Smooth muscle cell (in vitro differentiated cells): ENCODE measurements around the gene IL17F. TPM values are rescaled to one million over a fixed set of nuclear protein-coding genes. Genes with fewer than 3 reads are reported as not detected.
"Not testable (repeated sequence)": the region's sequence is repeated elsewhere in the genome, so short reads cannot be mapped to it uniquely, and the experiment has no call there.

Experiments
- DNase-seq: peaks from one replicate; lab custom pipeline; 2025; ENCODE audit not compliant: unreplicated experiment; lab: John Stamatoyannopoulos, UW
- H2AFZ ChIP-seq: fragments of 200-600 bp; sonication (generic); 2 replicates; pipeline ENCODE4 v1.6.0; 2016; ENCODE audit warnings: antibody characterized with exemption, low read depth, mild to moderate bottlenecking
- H3F3A ChIP-seq: fragments of 200-600 bp; sonication (generic); 2 replicates; pipeline ENCODE4 v1.6.0; 2017; ENCODE audit warnings: antibody characterized with exemption, low read depth
- H3K27ac ChIP-seq: fragments of 200-600 bp; sonication (generic); 2 replicates; pipeline ENCODE4 v1.5.1; 2016; ENCODE audit warnings: low read depth, mild to moderate bottlenecking
- H3K27me3 ChIP-seq: fragments of 200-600 bp; sonication (generic); 2 replicates; pipeline ENCODE4 v1.6.1; 2016; ENCODE audit warnings: low read depth, mild to moderate bottlenecking
- H3K36me3 ChIP-seq: fragments of 200-600 bp; sonication (generic); 2 replicates; pipeline ENCODE4 v1.5.1; 2016; ENCODE audit warnings: low read depth
- H3K4me1 ChIP-seq: fragments of 200-600 bp; sonication (generic); 2 replicates; pipeline ENCODE4 v1.5.1; 2016; ENCODE audit warnings: low read depth
- H3K4me2 ChIP-seq: fragments of 200-600 bp; sonication (generic); 2 replicates; pipeline ENCODE4 v1.6.0; 2016; ENCODE audit warnings: mild to moderate bottlenecking
- H3K4me3 ChIP-seq: fragments of 200-600 bp; sonication (generic); 2 replicates; pipeline ENCODE4 v1.5.1; 2016; ENCODE audit warnings: mild to moderate bottlenecking
- H3K79me2 ChIP-seq: fragments of 200-600 bp; sonication (generic); 2 replicates; pipeline ENCODE4 v1.6.0; 2016; ENCODE audit warnings: low read depth, mild to moderate bottlenecking
- H3K9ac ChIP-seq: fragments of 200-600 bp; sonication (generic); 2 replicates; pipeline ENCODE4 v1.6.0; 2016; ENCODE audit warnings: low read depth
- H3K9me3 ChIP-seq: fragments of 200-600 bp; sonication (generic); replicated peaks from 2 replicates; pipeline ENCODE4 v1.5.1; 2016; ENCODE audit warnings: low read depth
- H4K20me1 ChIP-seq: fragments of 200-600 bp; sonication (generic); 2 replicates; pipeline ENCODE4 v1.6.0; 2016; ENCODE audit warnings: low read depth
- WGBS: methylation state at CpG from one replicate; pipeline ENCODE4 v1.1.7; 2016; ENCODE audit warnings: low lambda C conversion rate; 5-methylcytosine and 5-hydroxymethylcytosine counted together
- polyA plus RNA-seq: library from polyadenylated mRNA; unstranded; fragments of >200 nt; fragmentation: Nextera tagmentation; extraction: Ambion mirVana; gene quantifications from 2 replicates; pipeline ENCODE4 v1.2.1, GENCODE V29; 2016
- total RNA-seq: library from RNA; depleted of rRNA; stranded (reverse); fragments of >200 nt; gene quantifications from 2 replicates; pipeline ENCODE4 v1.2.3, GENCODE V29; 2014
- TF ChIP-seq, protein P1 (sequence below): fragments of 200-600 bp; sonication (generic); IDR thresholded peaks from 2 replicates; pipeline ENCODE4 v1.5.1; 2017; ENCODE audit warnings: borderline replicate concordance, mild to moderate bottlenecking, antibody characterized with exemption; ENCODE audit not compliant: insufficient read depth, poor library complexity, severe bottlenecking

IL17F gene
- total and polyA plus RNA-seq, 2 experiments from 2014 or later, result not detected

DNA sequence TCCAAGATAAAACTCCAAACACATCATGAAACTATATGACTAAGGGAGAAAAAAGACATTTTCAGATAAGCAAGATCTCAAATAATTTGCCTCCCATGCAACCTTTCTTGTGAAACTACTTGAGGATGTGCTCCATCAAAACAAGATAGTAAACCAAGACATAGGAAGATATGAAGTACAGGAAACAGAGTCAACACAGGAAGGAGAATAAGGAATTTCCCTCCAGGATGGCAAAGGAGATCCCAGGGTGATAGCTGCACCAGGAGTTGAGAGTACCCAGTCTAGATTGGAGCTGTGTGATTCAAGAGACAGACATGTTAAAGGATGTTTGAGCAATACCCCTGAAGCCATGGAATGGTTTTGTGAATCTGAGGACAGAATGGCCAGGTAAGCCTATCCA is 42.8 kb downstream of the IL17F start:
- no peak overlapping the region for H3K27ac ChIP-seq
- H3K4me2 ChIP-seq, result no peak overlapping the region
- H3K9me3 ChIP-seq, result peaks cover 4% of the 10 kb centered on the region
- H2AFZ ChIP-seq, result no peak overlapping the region
- no peak for DNase-seq
- H3K4me1 ChIP-seq, result no peaks in the 10 kb centered on the region
- H3F3A ChIP-seq, result no peaks in the 10 kb centered on the region
- H3K27me3 ChIP-seq, result no peaks in the 10 kb centered on the region
- H3K36me3 ChIP-seq, result no peaks in the 10 kb centered on the region
- TF ChIP-seq, protein P1, sequence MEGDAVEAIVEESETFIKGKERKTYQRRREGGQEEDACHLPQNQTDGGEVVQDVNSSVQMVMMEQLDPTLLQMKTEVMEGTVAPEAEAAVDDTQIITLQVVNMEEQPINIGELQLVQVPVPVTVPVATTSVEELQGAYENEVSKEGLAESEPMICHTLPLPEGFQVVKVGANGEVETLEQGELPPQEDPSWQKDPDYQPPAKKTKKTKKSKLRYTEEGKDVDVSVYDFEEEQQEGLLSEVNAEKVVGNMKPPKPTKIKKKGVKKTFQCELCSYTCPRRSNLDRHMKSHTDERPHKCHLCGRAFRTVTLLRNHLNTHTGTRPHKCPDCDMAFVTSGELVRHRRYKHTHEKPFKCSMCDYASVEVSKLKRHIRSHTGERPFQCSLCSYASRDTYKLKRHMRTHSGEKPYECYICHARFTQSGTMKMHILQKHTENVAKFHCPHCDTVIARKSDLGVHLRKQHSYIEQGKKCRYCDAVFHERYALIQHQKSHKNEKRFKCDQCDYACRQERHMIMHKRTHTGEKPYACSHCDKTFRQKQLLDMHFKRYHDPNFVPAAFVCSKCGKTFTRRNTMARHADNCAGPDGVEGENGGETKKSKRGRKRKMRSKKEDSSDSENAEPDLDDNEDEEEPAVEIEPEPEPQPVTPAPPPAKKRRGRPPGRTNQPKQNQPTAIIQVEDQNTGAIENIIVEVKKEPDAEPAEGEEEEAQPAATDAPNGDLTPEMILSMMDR, result no peak
- H3K9ac ChIP-seq, result no peak overlapping the region
- H4K20me1 ChIP-seq, result no peaks in the 10 kb centered on the region
- H3K4me3 ChIP-seq, result no peak overlapping the region
- no peaks in the 10 kb centered on the region for H3K79me2 ChIP-seq

DNA sequence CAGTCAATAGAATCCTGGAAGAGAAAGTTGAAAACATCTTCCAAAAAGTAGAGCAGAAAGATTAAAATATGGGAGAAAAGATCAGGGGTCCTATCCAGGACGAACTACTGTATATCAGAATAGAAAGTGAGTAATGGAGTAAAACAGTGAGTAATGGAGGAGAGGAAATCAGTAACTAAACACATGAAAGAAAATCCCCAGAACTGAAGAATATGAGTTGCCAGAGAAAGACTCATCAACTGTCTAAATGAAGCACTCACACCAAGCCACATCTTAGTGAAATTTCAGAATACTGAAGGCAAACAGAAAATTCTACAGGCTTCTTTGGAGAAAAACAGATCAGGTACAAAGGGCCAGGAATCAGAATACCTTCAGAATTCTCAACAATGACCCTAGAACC is 43.3 kb downstream of the IL17F start:
- H2AFZ ChIP-seq, result no peak overlapping the region
- TF ChIP-seq, protein P1, result no peak
- H4K20me1 ChIP-seq, result no peaks in the 10 kb centered on the region
- no peak for DNase-seq
- no peak overlapping the region for H3K4me2 ChIP-seq
- peaks cover 4% of the 10 kb centered on the region for H3K9me3 ChIP-seq
- H3K36me3 ChIP-seq, result no peaks in the 10 kb centered on the region
- H3K4me3 ChIP-seq, result no peak overlapping the region
- 65% methylated on average over 1 of the region's 1 CpG for WGBS
- H3K79me2 ChIP-seq, result no peaks in the 10 kb centered on the region
- no peaks in the 10 kb centered on the region for H3K4me1 ChIP-seq
- no peaks in the 10 kb centered on the region for H3F3A ChIP-seq
- H3K9ac ChIP-seq, result no peak overlapping the region
- no peaks in the 10 kb centered on the region for H3K27me3 ChIP-seq
- no peak overlapping the region for H3K27ac ChIP-seq

DNA sequence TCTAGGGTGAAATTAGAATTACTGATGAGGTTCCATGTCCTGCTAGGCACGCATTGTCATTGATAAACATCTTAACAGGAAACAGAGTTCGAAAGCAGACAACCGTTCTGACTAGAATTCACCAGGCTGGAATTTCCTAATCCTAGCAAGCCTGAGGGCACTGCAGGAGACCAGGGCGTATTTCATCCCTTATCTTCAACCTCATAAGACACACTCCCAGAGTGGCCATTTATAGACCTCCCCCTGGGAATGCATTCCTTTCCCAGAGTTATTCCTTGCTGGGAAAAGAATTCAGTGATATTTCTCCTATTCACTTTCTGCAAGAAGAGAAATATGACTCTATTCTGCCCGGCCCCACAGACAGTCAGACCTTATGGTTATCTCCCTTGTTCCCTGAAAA is 44.2 kb downstream of the IL17F start:
- not testable (repeated sequence) for H3K4me2 ChIP-seq, H2AFZ ChIP-seq, H3K27ac ChIP-seq, H3F3A ChIP-seq, H4K20me1 ChIP-seq, H3K79me2 ChIP-seq, DNase-seq, H3K36me3 ChIP-seq, H3K9ac ChIP-seq, H3K4me3 ChIP-seq, H3K4me1 ChIP-seq, H3K27me3 ChIP-seq, H3K9me3 ChIP-seq
- 66% methylated on average over 5 of the region's 5 CpGs for WGBS

DNA sequence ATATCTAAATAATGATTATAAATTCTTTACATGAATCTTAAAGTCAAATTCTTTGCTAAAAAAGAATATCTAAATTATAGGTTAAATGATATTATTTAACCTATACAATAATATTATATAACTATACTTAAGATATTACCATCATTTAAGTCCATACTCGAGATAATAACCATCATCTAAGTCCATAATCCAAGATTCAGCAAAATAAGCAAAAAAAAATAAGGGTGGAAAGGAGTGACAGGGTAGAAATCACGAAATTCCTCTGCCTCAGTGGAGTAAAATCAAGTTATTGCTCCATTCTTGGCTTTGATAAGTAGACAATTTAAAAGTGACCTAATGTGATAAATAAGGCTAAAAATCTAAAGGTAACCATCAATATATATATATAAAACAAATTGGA is 48.4 kb downstream of the IL17F start:
- WGBS, result 58% methylated on average over 2 of the region's 2 CpGs

More for the DNA sequence above, 48.4 kb downstream of the IL17F start:
- no peaks in the 10 kb centered on the region for H3K27me3 ChIP-seq
- H3K9ac ChIP-seq, result no peak overlapping the region
- DNase-seq, result no peak
- no peak overlapping the region for H3K27ac ChIP-seq
- no peak overlapping the region for H3K4me2 ChIP-seq
- H3K79me2 ChIP-seq, result no peaks in the 10 kb centered on the region
- no peaks in the 10 kb centered on the region for H3K36me3 ChIP-seq
- H3F3A ChIP-seq, result no peaks in the 10 kb centered on the region
- no peak overlapping the region for H2AFZ ChIP-seq
- no peaks in the 10 kb centered on the region for H4K20me1 ChIP-seq
- TF ChIP-seq, protein P1, result no peak
- no peak overlapping the region for H3K4me3 ChIP-seq
- H3K9me3 ChIP-seq, result no peaks in the 10 kb centered on the region
- H3K4me1 ChIP-seq, result no peaks in the 10 kb centered on the region
